SK-N-SH (cell line): ENCODE data around the gene GLG1. TPM values are rescaled to one million over a fixed set of nuclear protein-coding genes. Genes with fewer than 3 reads are reported as not detected.

ENCODE experiments used
- CTCF ChIA-PET: fragments of 300-600, 350-600 bp; formaldehyde crosslinking; extraction: SDS; loops from one replicate; lab custom pipeline; 2021; lab: Yijun Ruan, JAX
- POLR2A ChIA-PET: fragments of 350-600 bp; sonication (Branson Sonifier 250); formaldehyde crosslinking; extraction: SDS; loops from one replicate; lab custom pipeline; 2020; ENCODE audit warnings: antibody characterized with exemption, inconsistent platforms; lab: Yijun Ruan, JAX
- DNase-seq: peaks from one replicate; pipeline ENCODE4 v3.0.0; 2012
- H2AFZ ChIP-seq: fragments of 200-600 bp; sonication (generic); 2 replicates; pipeline ENCODE4 v1.8.1; 2016; ENCODE audit warnings: antibody characterized with exemption, mild to moderate bottlenecking, low read depth
- H3F3A ChIP-seq: fragments of 200-600 bp; sonication (generic); replicated peaks from 2 replicates; pipeline ENCODE3; 2016; ENCODE audit warnings: antibody characterized with exemption, mild to moderate bottlenecking; ENCODE audit not compliant: insufficient read depth
- H3K27ac ChIP-seq, 2 experiments: fragments of 200-500 bp in 1 of 2; fragments of 200-600 bp in 1 of 2; sonication (Bioruptor generic) in 1 of 2; sonication (generic), shearing (Covaris generic) in 1 of 2; 2 replicates each; pipeline versions ENCODE4 v1.5.1 to v1.6.1; 2014 to 2016; ENCODE audit warnings: low read depth in 2 of 2, inconsistent platforms in 1 of 2, low read length in 1 of 2, mild to moderate bottlenecking in 1 of 2, mixed read lengths in 1 of 2
- H3K27me3 ChIP-seq: fragments of 200-600 bp; sonication (generic), shearing (Covaris generic); 2 replicates; pipeline ENCODE4 v1.6.1; 2016; ENCODE audit warnings: mixed run types; ENCODE audit not compliant: insufficient read depth
- H3K36me3 ChIP-seq, 2 experiments: fragments of 200-500 bp in 1 of 2; fragments of 200-600 bp in 1 of 2; sonication (Bioruptor generic) in 1 of 2; sonication (generic) in 1 of 2; replicated peaks in 1 of 2; 2 replicates each; pipeline versions ENCODE3 to v1.5.1; 2014 to 2016; ENCODE audit warnings: low read length in 1 of 2, mild to moderate bottlenecking in 1 of 2; ENCODE audit not compliant: insufficient read depth in 2 of 2, control insufficient read depth in 1 of 2
- H3K4me1 ChIP-seq, 2 experiments: fragments of 200-500 bp in 1 of 2; fragments of 200-600 bp in 1 of 2; sonication (Bioruptor generic) in 1 of 2; sonication (generic), shearing (Covaris generic) in 1 of 2; 2 replicates each; pipeline versions ENCODE4 v1.5.1 to v1.6.1; 2014 to 2016; ENCODE audit warnings: low read depth in 1 of 2, low read length in 1 of 2, mixed run types in 1 of 2; ENCODE audit not compliant: insufficient read depth in 2 of 2, control insufficient read depth in 1 of 2
- H3K4me2 ChIP-seq: fragments of 200-600 bp; sonication (generic), shearing (Covaris generic); 2 replicates; pipeline ENCODE4 v1.6.1; 2017; ENCODE audit warnings: mixed run types
- H3K4me3 ChIP-seq, 2 experiments: fragments of 200-500 bp in 1 of 2; fragments of 200-600 bp in 1 of 2; sonication (Bioruptor generic) in 1 of 2; sonication (generic), shearing (Covaris generic) in 1 of 2; 2 replicates each; pipeline versions ENCODE4 v1.5.1 to v1.8.1; 2014 to 2016; ENCODE audit warnings: low read depth in 2 of 2, inconsistent platforms in 1 of 2, low read length in 1 of 2, mild to moderate bottlenecking in 1 of 2, mixed read lengths in 1 of 2, moderate library complexity in 1 of 2
- H3K79me2 ChIP-seq: fragments of 200-600 bp; sonication (generic); 2 replicates; pipeline ENCODE4 v1.8.1; 2017; ENCODE audit warnings: mild to moderate bottlenecking; ENCODE audit not compliant: insufficient read depth
- H3K9ac ChIP-seq: fragments of 200-600 bp; sonication (generic); 2 replicates; pipeline ENCODE4 v1.6.1; 2017; ENCODE audit warnings: mixed run types
- H3K9me2 ChIP-seq: fragments of 200-600 bp; sonication (generic); 2 replicates; pipeline ENCODE4 v1.6.1; 2017; ENCODE audit warnings: mixed run types
- H3K9me3 ChIP-seq: fragments of 200-600 bp; sonication (generic); 2 replicates; pipeline ENCODE4 v1.6.1; 2017; ENCODE audit warnings: mixed run types, mild to moderate bottlenecking, moderate library complexity
- H4K20me1 ChIP-seq: fragments of 200-600 bp; sonication (generic); 2 replicates; pipeline ENCODE4 v1.6.1; 2017; ENCODE audit warnings: mild to moderate bottlenecking, mixed run types; ENCODE audit not compliant: insufficient read depth
- CHD2 ChIP-seq: fragments of 150-350 bp; IDR thresholded peaks from 2 replicates; pipeline ENCODE4 v1.6.1; 2018; ENCODE audit warnings: low read length; ENCODE audit not compliant: partially characterized antibody
- CTCF ChIP-seq: fragments of 200-600 bp; sonication (generic); IDR thresholded peaks from 2 replicates; pipeline ENCODE4 v1.6.1; 2017; ENCODE audit warnings: antibody characterized with exemption, mild to moderate bottlenecking, moderate library complexity
- EP300 ChIP-seq, 2 experiments: IDR thresholded peaks; 2 replicates each; pipeline versions ENCODE4 v1.4.0 to v1.6.1; 2012; ENCODE audit warnings: borderline replicate concordance in 1 of 2, low read depth in 1 of 2, low read length in 1 of 2
- EZH2phosphoT487 ChIP-seq: fragments of 200-600 bp; sonication (generic); IDR thresholded peaks from 2 replicates; pipeline ENCODE4 v1.6.1; 2017; ENCODE audit warnings: low read depth, mixed run types, mild to moderate bottlenecking, antibody characterized with exemption, moderate library complexity, borderline replicate concordance
- FOSL2 ChIP-seq: IDR thresholded peaks from 2 replicates; pipeline ENCODE4 v1.4.0; 2012; ENCODE audit warnings: low read depth, mild to moderate bottlenecking, moderate library complexity, borderline replicate concordance
- GABPA ChIP-seq: IDR thresholded peaks from 2 replicates; pipeline ENCODE4 v1.4.0; 2012; ENCODE audit warnings: low read depth, mild to moderate bottlenecking
- GATA2 ChIP-seq: sonication (generic); formaldehyde crosslinking; IDR thresholded peaks from 2 replicates; pipeline ENCODE4 v1.5.0; 2020; ENCODE audit warnings: mild to moderate bottlenecking, missing genetic modification reagents
- IRF3 ChIP-seq: fragments of 150-350 bp; IDR thresholded peaks from 2 replicates; pipeline ENCODE4 v1.6.1; 2016; ENCODE audit warnings: mild to moderate bottlenecking, low read depth, low read length
- JUND ChIP-seq: IDR thresholded peaks from 2 replicates; pipeline ENCODE4 v1.4.0; 2012
- MEF2A ChIP-seq: IDR thresholded peaks from 2 replicates; pipeline ENCODE4 v1.4.0; 2012; ENCODE audit warnings: low read depth, borderline replicate concordance
- NRF1 ChIP-seq: IDR thresholded peaks from 2 replicates; pipeline ENCODE4 v1.6.1; 2012; ENCODE audit warnings: low read depth, mild to moderate bottlenecking, low read length
- POLR2AphosphoS5 ChIP-seq: IDR thresholded peaks from 2 replicates; pipeline ENCODE4 v1.6.1; 2012; ENCODE audit warnings: low read depth, low read length
- RAD21 ChIP-seq: IDR thresholded peaks from 2 replicates; pipeline ENCODE4 v1.6.1; 2012; ENCODE audit warnings: mild to moderate bottlenecking, low read length
- RCOR1 ChIP-seq: fragments of 150-350 bp; IDR thresholded peaks from 2 replicates; pipeline ENCODE4 v1.6.1; 2017; ENCODE audit warnings: antibody characterized with exemption, low read length
- RXRA ChIP-seq: IDR thresholded peaks from 2 replicates; pipeline ENCODE4 v1.4.0; 2012; ENCODE audit warnings: low read depth, mild to moderate bottlenecking, borderline replicate concordance
- SIN3A ChIP-seq: IDR thresholded peaks from 2 replicates; pipeline ENCODE4 v1.6.1; 2012; ENCODE audit warnings: low read depth, mild to moderate bottlenecking, low read length, moderate library complexity, borderline replicate concordance
- SMC3 ChIP-seq: IDR thresholded peaks from 2 replicates; pipeline ENCODE4 v1.6.1; 2012; ENCODE audit warnings: low read depth, low read length, improper control_type of control experiment
- TEAD4 ChIP-seq: IDR thresholded peaks from 2 replicates; pipeline ENCODE4 v1.4.0; 2012; ENCODE audit warnings: mild to moderate bottlenecking, borderline replicate concordance; ENCODE audit not compliant: insufficient read depth
- USF1 ChIP-seq: IDR thresholded peaks from 2 replicates; pipeline ENCODE4 v1.4.0; 2012; ENCODE audit warnings: low read depth, borderline replicate concordance
- YY1 ChIP-seq: IDR thresholded peaks from 2 replicates; pipeline ENCODE4 v1.4.0; 2012; ENCODE audit warnings: low read depth, mild to moderate bottlenecking
- WGBS: methylation state at CpG from one replicate; pipeline ENCODE4 v1.1.6; 2017; ENCODE audit warnings: low lambda C conversion rate; 5-methylcytosine and 5-hydroxymethylcytosine counted together
- polyA plus RNA-seq, 3 experiments: library from polyadenylated mRNA; depleted of rRNA; stranded (reverse); fragments of >200 nt; gene quantifications; 2 replicates each; pipeline ENCODE4 v1.2.3, GENCODE V29; 2012

Gene GLG1
- polyA plus RNA-seq, 1 of the 3 experiments (the other 2 are of a cell fraction) = 71.1 TPM

GRCh38 chr16:74596586-74596985 is 10.3 kb downstream of the GLG1 start (continued):
- TF ChIP-seq YY1 = no peak

- Histone ChIP-seq H3K27ac (no peak overlapping the region), H3K9ac (no peak overlapping the region), H3K79me2 (peaks cover 97% of the 10 kb centered on the region), H4K20me1 (0 out of 2 replicates have a peak, but pooled peaks cover 6% of the 10 kb centered on the region), H3K4me3 (no peak overlapping the region), H3K9me2 (no peaks in the 10 kb centered on the region), H3K9me3 (no peaks in the 10 kb centered on the region), H2AFZ (no peak overlapping the region), H3K4me1 (peaks cover 0 to 19% of the 10 kb centered on the region in 2 experiments; a peak in 1 of 4 replicates), H3K27me3 (no peaks in the 10 kb centered on the region), H3K4me2 (no peak overlapping the region), H3K36me3 (peaks cover 0 to 11% of the 10 kb centered on the region in 2 experiments), H3F3A (peaks cover 7% of the 10 kb centered on the region)
- CTCF ChIA-PET = no interaction called here
- 94% methylated on average over 3 of the region's 3 CpGs for WGBS
- POLR2A ChIA-PET = interaction anchor here (1.0 kb wide), 1 partner anchor 8 kb away, joined by 3 read pairs; no protein-coding TSS in a partner anchor
- DNase-seq = no peak
- TF ChIP-seq CHD2 (no peak), RXRA (no peak), RAD21 (no peak), CTCF (no peak), RCOR1 (no peak), JUND (no peak), TEAD4 (no peak), GABPA (no peak), EP300 (IDR thresholded peaks at IDR 0.05; ENCODE audit: borderline replicate concordance in 1 of 2, low read depth in 1 of 2, low read length in 1 of 2) (no peak)
Observed at GRCh38 chr16:74592847-74593246, 14.1 kb downstream of the GLG1 start.

GRCh38 chr16:74591876-74592650 is 14.9 kb downstream of the GLG1 start:
- ChIA-PET CTCF (no interaction called here), POLR2A (interaction anchor here (1.0 kb wide), 1 partner anchor 9 kb away, joined by 3 read pairs; no protein-coding TSS in a partner anchor)
- H3K9me3 ChIP-seq = no peaks in the 10 kb centered on the region
- WGBS = 88% methylated on average over 9 of the region's 9 CpGs
- H3K27me3 ChIP-seq = no peaks in the 10 kb centered on the region
- no peak overlapping the region for H3K9ac ChIP-seq
- H3K4me2 ChIP-seq = no peak overlapping the region
- H3F3A ChIP-seq = peaks cover 7% of the 10 kb centered on the region
- no peak for DNase-seq
- H3K4me1 ChIP-seq = peaks cover 0 to 19% of the 10 kb centered on the region in 2 experiments; a peak in 1 of 4 replicates
- H2AFZ ChIP-seq = no peak overlapping the region
- peaks cover 97% of the 10 kb centered on the region for H3K79me2 ChIP-seq
- H3K4me3 ChIP-seq = no peak overlapping the region
- H3K27ac ChIP-seq = no peak overlapping the region
- peaks cover 0 to 11% of the 10 kb centered on the region in 2 experiments for H3K36me3 ChIP-seq
- no peaks in the 10 kb centered on the region for H3K9me2 ChIP-seq
- H4K20me1 ChIP-seq = 0 out of 2 replicates have a peak, but pooled peaks cover 6% of the 10 kb centered on the region
- TF ChIP-seq YY1 = no peak
- no peak for TF ChIP-seq SMC3
- TF ChIP-seq RCOR1 = no peak
- TF ChIP-seq MEF2A = no peak
- TF ChIP-seq IRF3 = no peak
- TF ChIP-seq USF1 = no peak
- TF ChIP-seq SIN3A = no peak
- TF ChIP-seq FOSL2 = no peak
- no peak for TF ChIP-seq RAD21
- TF ChIP-seq GATA2 (CRISPR knock-in tag) = no peak
- no peak for TF ChIP-seq EZH2phosphoT487
- no peak for TF ChIP-seq RXRA
- no peak for TF ChIP-seq NRF1
- no peak for TF ChIP-seq POLR2AphosphoS5
